HG02973 (cell line): ENCODE measurements around the gene CCNB1.
"Not testable (repeated sequence)": the region's sequence is repeated elsewhere in the genome, so short reads cannot be mapped to it uniquely, and the experiment has no call there.

Experiments used
- ATAC-seq: cut with Tn5 transposase; IDR thresholded peaks from one replicate; pipeline ENCODE4 v1.9.1; 2021; ENCODE audit warnings: moderate library complexity; ENCODE audit not compliant: unreplicated experiment

CCNB1 gene

GRCh38 chr5:69166686-69167492, at the start of gene CCNB1:
Gene CCNB1, plus strand, starts transcription at chr5:69167150. Its CDS starts 113 bp downstream, at chr5:69167263.
- ATAC-seq, result peak; percentile 99

GRCh38 chr5:69129413-69129812, 37.5 kb upstream of the CCNB1 start:
- no peak for ATAC-seq

GRCh38 chr5:69130241-69130640, 36.7 kb upstream of the CCNB1 start:
- no peak for ATAC-seq

- ATAC-seq, result no peak
Measured at GRCh38 chr5:69131304-69131703, 35.6 kb upstream of the CCNB1 start.

GRCh38 chr5:69134126-69134525, 32.8 kb upstream of the CCNB1 start:
- ATAC-seq, result no peak

GRCh38 chr5:69136293-69136692, 30.7 kb upstream of the CCNB1 start:
- ATAC-seq, result peak; percentile 79

- ATAC-seq, result not testable (repeated sequence)
Measured at GRCh38 chr5:69137208-69137607, 29.7 kb upstream of the CCNB1 start.

- ATAC-seq, result no peak
Measured at GRCh38 chr5:69137807-69138206, 29.1 kb upstream of the CCNB1 start.

GRCh38 chr5:69138766-69139165, 28.2 kb upstream of the CCNB1 start:
- no peak for ATAC-seq

GRCh38 chr5:69140239-69140638, 26.7 kb upstream of the CCNB1 start:
- ATAC-seq, result not testable (repeated sequence)

- ATAC-seq, result no peak
Measured at GRCh38 chr5:69140827-69141226, 26.1 kb upstream of the CCNB1 start.

- not testable (repeated sequence) for ATAC-seq
Measured at GRCh38 chr5:69148576-69148975, 18.4 kb upstream of the CCNB1 start.

GRCh38 chr5:69148981-69149675, 17.8 kb upstream of the CCNB1 start:
- no peak for ATAC-seq

- no peak for ATAC-seq
Measured at GRCh38 chr5:69149676-69150010, 17.3 kb upstream of the CCNB1 start.

- no peak for ATAC-seq
Measured at GRCh38 chr5:69152731-69153130, 14.2 kb upstream of the CCNB1 start.

- no peak for ATAC-seq
Measured at GRCh38 chr5:69156456-69156855, 10.5 kb upstream of the CCNB1 start.

- ATAC-seq, result no peak
Measured at GRCh38 chr5:69158039-69158438, 8.9 kb upstream of the CCNB1 start.

GRCh38 chr5:69160651-69161050, 6.3 kb upstream of the CCNB1 start:
- no peak for ATAC-seq

GRCh38 chr5:69167493-69167855, 524 bp downstream of the CCNB1 start:
- ATAC-seq, result no peak

- no peak for ATAC-seq
Measured at GRCh38 chr5:69167929-69168328, 979 bp downstream of the CCNB1 start.

- ATAC-seq, result no peak
Measured at GRCh38 chr5:69170495-69170894, 3.5 kb downstream of the CCNB1 start.

GRCh38 chr5:69170969-69171368, 4.0 kb downstream of the CCNB1 start:
- no peak for ATAC-seq
